ENCODE data around the gene LRRC7.

Gene LRRC7

DNA sequence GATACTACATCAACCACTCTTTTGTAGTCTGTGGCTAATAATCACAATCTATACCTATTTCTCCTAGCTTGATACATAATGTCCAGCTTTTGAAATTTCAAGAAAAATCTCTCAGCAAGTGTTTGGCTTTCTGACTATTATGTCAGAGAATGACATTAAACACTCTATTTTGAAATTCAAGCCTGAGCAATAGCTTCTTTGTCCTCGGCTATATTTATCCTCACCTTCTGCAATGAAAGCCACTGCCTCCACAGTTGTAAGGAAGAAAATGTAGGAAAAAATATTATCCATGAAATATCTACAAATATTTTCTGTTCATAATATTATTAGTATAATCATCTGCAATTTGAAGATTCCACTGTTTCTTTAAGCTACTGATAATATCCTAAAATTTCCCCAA, 22.1 kb downstream of the LRRC7 start:
- DNase-seq: no peak

DNA sequence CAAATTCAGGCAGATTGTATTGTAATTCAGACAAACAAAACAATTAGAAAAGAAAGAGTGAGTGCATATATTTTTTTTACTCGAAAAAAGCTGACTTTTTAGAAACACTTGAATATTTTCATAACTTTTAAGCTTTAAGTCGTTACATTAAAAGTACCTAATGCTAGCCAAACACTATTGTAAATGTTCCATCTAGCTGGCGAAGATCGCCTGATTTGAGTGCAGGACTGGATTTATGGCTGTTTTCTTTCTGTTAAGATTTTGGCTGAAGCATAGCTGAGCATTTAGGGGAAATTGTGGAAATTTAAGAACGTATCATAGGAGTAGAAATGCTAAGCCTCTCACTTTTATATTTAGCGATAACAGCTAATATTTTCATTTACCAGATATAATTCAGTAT, 24.6 kb downstream of the LRRC7 start:
- DNase-seq: no peak

DNA sequence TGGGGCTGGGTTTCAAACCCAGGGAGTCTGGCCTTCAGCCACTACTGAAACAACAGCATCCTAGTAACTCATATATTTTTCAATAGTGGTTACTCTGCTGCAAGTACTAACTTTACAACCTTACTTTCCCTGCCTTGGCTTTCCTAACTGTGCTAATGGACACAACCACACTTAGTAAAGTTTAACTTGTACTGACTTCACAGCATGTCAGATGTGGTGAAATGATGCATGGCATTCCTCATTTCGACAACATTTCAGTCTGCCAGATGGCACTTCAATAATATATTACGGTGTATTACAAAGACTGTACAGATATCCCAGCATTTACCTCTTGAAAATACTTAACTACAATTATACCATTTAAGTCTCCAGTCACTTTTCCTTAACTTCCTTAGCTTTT, 27.8 kb downstream of the LRRC7 start:
- no peak for DNase-seq

DNA sequence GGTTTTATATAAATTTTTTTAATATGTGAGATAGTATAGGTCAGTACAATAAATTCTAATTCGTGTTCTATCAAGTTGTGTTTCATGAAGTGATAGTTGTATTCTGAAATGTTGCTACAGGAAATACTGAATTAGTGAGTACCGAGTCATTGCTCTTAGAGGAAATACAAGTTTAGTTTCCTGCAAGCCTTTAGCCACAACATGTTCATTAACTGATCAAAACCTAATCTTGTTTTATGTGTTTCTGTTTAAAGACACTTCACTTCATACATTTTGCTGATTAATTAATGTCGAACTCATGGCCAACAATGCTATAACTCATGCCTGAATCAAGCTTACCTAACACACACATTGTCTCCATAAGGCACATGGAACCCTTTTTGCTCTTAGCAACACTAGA, 43.6 kb downstream of the LRRC7 start:
- DNase-seq: peak; percentile 6

DNA sequence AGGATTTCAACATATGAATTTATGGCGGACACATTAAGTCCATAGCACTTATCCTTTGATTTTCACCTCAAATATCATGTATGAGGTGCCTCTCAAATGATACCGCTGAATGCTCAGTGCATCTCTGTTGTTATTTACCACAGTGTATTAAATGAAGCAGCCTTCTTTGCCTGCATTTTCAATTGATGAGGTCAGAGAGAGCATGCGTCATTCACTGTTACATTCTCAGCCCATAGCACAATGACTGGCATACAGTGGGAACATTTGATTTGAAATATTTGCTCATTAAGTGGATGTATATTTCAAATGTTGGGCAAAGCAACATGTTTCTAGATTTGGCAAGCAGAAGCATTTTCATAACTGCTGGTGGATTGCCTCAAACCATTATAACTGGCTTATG, 45.7 kb downstream of the LRRC7 start:
- no peak for DNase-seq

DNA sequence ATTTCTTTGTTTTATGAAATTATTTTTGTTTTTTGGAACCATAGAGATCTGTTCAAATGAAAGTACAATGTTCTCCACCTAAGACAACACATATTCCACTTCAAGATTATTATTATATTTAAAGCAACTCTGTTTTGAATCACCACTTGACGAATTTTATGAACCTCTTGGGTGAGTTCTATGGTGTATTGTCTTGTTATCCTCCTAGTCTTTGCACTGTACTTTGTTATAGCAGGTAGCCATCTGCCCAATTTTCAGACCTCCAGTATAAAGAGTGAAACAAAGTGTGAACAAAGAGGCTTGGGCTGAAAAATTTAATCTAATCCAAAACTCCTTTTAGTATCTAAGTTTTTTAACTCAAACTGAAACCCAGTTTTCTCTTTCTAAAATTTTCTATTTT, 71.0 kb downstream of the LRRC7 start:
- DNase-seq: no peak

DNA sequence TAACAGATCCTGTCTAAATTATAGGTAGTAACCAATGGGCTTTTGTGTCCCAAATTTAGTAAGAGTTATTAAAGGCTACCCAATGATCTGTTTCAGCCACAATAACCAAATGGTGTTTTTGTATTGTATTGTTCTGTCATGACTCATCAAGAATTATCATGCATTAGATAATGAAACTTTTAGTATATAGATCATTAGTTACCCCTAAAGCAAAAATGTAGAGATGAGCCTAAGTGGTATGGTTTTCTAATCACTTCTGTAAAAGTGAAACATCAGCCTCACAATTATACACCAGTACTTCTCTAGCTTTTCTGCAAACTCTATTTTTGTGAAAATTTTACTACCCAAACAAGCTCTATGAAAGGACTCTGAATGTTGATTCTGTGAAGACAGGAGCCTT, 71.4 kb downstream of the LRRC7 start:
- no peak for DNase-seq

DNA sequence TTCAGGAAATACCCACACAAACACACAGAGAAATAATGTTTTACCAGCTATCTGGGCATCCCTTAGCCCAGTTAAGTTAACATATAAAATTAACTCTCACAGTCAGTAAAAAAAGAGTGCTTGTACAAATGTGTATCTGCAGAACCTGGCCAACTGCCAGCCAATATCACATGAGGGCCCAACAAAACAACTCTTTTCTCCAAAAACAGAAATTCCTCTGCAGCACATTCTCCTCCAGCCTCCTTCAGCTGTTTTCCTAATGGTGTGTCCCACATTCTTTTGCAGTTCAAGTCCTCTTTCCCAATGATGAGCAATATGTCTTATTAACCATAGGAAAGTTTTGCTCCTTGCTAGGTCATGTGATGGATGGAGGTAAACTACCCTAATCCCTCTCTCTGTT, 75.5 kb downstream of the LRRC7 start:
- DNase-seq: peak; percentile 29

DNA sequence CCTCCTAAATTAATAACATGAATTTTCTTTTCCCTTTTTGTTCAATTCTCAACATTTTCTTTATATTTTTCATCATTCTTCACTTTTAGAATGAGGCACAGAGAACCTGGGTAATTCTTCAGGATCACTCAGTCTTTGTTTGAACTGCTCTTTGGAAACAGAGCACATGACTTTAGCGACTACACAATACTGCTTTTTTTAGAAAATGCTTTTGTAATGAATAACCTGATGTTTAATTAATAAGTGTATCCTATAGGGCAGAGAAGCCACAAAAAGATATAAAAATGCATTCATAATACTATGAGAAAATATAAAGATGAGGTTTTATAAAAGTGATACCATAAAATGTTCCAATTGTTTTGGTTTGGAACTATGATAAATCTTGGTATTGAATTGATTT, 77.8 kb downstream of the LRRC7 start:
- DNase-seq: no peak

DNA sequence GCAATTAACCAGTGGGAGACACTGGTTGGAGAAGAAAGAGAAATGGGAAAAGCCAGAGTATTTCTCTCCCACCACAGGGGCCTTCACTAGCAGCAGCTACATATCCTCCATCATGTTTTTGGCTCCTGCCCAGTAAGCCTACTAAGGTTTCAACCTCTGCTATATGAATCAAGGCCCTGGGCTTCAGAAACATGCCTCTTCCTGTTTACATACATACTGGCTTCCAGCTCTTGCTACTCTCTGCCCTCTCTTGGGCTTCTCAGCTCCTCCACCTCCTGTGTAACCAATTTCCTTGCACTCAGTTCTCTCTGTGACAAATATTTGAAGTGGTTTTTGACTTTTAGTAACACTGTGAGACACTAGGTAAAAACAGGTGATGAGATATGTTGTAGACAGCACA, 80.8 kb downstream of the LRRC7 start:
- peak; percentile 55 for DNase-seq

DNA sequence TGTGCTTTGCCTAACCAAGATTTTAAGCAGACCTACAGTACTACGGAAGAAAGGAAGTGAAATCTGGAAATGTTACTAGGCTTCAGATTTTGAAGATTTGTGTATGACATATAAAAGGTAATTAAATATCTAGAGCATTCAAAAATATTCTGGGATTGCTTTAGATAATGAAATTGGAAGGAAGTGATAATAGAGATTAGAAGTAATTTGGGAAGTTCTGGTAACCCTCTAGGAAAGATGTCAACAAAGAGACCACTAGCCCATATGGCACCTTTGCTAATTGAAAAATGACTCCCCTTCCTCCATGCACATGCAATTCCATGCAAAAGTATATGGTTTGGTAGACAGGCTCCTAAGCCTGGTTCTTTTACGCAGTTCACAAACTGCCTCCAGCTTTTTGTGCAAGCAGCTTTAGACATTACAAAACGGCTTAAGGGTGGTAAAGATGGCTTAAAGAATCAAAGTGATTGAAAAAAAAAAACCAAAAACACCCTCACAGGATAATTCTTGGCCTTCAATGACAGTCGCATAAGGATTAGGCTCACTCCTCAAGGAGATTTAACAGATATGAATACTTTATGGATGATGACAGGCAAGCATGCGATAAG, 81.8 kb downstream of the LRRC7 start:
- DNase-seq: no peak

DNA sequence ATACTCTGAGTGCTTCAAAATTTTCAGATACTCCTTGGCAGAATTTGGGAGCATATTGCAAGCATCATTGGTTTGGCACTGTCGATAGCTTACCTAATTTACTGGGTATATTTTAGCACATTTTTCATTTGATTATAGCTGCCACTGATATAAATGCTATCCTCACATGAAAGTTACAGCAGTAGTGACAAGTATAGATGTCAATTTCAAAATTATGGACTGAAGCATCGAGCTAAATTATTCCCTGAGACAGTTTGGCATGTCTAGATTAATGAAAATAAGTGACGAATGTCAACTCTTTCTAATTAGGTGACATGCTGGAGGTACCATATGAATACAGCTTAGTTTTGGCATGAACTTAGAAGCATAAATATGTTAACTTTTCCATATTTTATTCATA, 83.1 kb downstream of the LRRC7 start:
- DNase-seq: no peak

DNA sequence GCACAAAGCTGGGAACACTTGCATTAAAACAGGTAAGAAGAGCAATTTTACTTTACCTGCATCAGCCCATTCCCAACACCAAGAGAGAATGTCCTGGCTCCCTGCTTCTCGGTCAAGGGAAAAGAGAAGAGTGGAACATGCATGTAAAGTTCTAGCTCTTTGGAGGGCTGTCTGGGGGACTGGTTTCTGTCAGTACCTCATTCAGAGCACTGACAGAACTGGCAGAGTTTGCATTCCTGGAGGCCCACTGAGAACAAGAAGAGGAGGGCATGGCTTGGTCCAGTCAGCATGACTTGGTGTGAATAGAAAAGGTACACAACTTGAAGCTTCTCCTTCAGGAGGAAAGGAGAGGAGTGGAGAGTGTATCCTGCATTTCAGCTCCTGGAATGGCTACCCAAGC, 83.9 kb downstream of the LRRC7 start:
- no peak for DNase-seq

DNA sequence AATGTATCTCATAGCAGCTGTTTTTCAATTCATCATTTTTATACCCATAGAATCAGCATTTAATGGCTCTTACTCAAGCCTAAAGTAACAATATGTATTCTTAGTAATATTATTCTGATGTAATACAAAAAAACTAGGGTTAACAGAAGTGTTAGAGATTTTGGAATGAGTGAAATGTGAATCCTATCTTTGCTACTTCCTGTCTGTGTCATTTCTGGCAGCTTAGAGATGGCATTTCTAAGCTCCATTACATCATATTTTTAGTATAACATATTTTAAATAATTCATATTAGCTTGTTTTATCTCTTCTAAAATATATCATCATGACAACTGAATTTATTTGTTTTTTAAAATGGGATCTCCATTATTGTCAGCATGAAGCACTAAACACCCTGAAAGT, 90.2 kb downstream of the LRRC7 start:
- peak; percentile 87 for DNase-seq

DNA sequence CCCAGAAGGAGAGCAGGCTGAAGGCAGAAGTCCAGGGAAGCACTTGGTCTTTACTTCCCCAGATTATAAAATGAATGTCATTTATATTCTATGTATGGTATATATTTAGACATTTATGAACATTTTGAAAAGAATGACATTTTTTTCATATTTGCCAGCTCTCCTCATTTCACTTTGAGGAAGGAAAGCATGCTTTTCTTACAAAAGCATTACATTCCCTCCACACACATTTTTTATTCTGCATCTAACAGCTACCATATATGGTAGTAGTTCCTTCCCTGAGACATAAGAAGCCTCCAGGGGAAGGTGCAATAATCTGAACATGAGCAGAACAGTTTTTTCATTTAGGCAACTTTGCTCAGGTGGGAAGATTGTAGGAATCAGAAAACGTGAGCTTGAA, 94.0 kb downstream of the LRRC7 start:
- peak; percentile 90 for DNase-seq

DNA sequence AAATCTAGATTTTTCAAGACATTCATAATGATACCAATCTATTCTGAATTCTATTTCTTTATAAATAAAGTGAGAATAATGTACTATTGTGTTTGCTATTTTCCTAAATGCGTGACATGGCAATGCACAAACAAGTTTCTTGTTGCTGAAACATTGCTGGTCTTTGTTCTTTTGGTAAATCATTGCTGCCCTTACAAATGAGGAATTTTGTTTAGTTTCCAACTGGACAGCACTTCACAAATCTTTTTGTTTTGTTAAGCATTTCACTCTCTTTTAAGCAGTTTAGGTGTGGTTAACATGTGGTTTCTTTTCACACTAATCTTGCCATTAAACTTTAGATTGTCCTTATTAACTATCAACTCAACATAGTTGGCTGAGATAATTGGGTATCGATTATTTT, 94.6 kb downstream of the LRRC7 start:
- DNase-seq: no peak

DNA sequence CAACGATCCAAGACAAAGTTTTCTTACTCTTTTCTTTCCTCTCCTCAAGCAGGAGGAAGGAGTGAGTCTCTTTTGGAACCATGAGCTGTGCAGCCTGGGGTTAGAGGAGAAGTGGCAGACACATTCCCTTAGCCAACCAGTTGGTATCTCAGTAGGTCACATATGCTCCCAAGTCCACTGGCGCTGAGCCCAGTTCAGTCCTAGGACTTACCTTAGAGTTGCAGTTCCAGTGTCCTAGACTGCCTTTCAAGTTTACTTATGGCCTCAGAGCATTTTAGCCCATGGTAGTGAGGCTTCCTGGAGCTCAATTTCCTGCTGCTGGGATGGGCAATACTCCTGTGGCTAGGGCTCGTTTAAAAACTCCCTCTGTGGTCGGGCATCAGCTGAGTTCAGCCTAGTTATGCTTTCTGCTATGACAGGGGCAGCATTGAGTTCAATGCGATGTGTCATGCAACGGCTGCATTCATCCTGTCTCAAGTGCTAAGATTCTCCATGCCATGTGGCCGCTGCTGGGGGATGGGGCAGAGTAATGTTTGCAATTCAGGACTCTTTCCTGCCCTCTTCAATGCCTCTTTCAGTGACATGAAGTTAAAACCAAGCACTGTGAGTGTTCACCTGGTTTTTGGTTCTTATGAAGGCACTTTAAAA, 103.8 kb downstream of the LRRC7 start:
- peak; percentile 80 for DNase-seq

DNA sequence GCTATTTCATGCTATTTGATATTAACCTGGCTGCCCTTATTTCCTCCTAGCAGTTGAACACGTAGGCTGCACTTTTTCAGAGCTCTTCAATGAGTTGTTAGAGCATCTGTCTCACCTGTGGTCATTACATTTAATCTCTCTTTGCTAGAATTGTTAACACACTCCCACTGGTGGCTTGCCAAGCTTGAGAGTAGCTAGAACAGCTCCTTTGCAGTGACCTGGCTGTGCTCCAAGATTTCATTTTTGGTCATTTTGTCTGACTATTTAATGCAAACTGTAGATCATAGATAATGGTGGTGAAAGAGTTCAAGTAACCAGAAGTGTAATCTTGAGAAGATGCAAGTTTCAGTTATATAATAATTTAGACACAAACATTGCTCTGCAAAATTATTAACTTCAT, 105.6 kb downstream of the LRRC7 start:
- no peak for DNase-seq

DNA sequence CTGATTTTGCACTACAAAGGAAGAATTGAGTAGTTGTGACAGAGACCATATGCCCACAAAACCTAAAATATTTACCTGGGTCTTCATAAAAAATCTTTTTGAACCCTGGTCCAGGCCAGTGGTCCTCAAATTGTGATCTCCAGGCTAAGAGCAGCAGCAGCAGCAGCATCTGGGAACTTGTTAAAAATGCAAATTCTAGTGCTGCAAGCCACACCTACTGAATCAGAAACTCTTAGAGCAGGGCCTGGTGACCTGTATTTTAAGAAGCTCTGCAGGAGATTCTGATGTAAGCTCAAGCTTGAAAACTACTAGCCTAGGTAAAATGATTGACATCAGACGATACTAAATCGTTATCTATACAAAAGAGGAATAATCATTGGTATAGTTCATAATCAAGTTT, 112.2 kb downstream of the LRRC7 start:
- DNase-seq: no peak

DNA sequence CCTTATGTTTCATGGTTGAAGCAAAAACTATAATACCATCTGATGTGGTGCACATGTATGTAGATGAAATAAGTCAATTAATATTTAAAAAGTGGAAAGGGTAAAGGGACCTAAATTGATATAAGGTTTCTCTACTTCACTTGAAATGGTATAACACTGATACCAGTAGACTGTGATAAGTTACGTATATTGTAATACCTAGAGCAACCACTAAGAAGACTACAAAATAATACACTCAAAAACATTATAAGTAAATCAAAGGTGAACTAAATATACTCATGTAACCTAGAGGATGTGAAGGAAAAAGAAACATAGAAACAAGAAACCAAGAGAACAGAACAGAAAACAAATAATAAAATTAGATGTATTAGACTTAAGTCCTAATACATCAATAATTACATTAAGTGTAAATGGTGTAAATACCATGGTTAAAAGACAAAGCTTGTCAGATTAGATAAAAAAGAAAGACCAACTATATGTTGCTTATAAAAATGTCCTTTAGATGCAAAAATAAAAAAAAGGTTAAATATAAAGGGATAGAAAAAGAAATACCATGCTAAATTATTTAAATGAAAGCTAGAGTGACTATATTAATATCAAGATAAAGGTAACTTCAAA, 118.8 kb downstream of the LRRC7 start:
- no peak for DNase-seq

DNA sequence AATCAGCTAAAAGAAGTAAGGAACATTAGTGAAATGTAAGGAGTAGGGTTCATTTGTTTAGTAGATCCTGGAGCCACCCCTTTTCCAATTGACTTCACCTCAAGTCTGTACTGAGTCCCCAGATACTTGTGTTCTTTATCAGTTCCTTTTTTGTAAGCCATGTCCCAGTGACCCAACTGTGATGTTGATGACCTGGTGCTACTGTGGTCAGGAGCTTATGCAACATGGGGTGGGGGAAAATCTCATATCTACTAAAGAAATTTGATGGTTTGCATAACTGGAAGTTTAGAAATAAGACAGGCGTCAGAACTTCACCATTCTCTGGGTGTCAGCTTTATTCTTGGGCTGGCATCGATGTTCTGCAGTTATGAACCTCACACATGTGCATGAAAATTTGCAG, 120.5 kb downstream of the LRRC7 start:
- DNase-seq: no peak

DNA sequence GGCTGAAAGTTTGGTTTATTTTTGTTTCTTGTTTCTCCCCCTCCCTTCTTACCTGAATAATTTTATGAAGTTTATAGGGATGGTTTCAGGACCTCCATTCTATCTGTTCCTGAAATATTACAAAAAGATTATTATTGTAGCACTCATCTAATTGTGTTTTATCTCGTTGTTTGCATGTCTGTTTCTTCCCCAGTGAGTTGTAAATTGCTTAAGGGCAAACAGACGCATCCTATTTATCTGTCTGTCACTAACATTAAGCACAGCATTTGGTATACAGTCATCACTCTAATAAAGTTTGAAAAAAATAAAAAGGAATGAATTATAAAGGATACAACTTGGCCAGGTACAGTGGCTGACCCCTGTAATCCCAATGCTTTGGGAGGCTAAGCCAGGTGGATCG, 123.5 kb downstream of the LRRC7 start:
- no peak for DNase-seq

DNA sequence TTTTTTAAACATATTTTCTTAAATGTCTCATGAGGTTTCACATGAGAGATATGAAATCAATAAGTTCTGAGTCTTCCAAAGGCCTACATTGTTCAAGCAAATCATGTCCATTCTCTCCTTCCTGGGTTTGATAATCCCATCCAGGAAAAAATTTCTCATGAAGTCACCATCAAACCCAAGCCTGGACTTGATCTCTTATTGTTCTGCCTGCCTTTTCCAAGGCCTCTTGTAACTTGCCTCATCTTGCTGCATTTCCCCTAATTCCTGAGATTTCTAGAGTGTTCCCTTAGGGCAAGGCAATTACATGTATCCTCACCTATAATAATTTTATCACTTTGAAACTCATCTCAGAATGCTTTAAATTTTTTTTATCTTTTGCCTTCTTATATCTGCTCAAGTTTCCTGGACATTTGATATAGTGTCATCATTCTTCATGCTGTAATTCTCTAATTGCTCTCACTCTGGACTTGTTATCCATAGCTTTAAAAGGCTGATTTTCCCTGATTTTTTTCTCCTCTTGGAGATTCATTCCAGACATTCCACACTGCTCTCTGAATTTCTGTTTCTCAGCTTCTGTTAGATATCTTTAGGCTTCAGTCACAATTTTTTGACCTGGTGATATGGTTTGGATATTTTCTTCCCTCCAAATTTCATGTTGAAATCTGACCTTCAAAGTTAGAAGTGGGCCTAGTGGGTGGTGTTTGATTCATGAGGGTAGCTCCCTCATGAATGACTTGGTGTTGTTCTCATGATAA, 126.4 kb downstream of the LRRC7 start:
- DNase-seq: peak; percentile 65

DNA sequence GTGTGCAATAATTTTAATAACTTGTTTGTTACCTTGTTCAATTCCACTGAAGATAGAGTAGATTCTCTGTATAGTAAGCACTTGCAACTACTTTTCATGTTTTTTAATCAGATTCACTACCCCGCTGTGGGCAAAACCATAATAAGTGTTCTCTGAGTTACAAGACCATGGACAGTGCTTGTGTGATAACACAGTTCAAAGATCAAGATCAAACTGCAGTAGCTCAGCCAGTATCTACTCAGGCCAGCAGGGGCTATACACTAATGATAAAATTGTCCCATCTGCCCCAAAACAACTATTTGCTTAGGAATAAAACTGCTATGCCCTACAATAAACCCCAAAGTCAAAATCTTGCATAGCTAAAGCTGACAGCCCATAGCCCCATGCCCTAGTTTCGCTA, 129.6 kb downstream of the LRRC7 start:
- no peak for DNase-seq
